ENCODE results near the gene ATP8B3.

The ATP8B3 gene

GRCh38 chr19:1830978-1831377, 18.9 kb upstream of the ATP8B3 start:
- no peak for DNase-seq

GRCh38 chr19:1830568-1830967, 18.5 kb upstream of the ATP8B3 start:
- DNase-seq, result no peak

GRCh38 chr19:1829958-1830357, 17.9 kb upstream of the ATP8B3 start:
- no peak for DNase-seq

GRCh38 chr19:1828279-1829238, 16.5 kb upstream of the ATP8B3 start:
- no peak for DNase-seq

- DNase-seq, result no peak
Observed at GRCh38 chr19:1827566-1828278, 15.6 kb upstream of the ATP8B3 start.

- peak; percentile 38 for DNase-seq
Observed at GRCh38 chr19:1826557-1827521, 14.8 kb upstream of the ATP8B3 start.

GRCh38 chr19:1825909-1826556, 14.0 kb upstream of the ATP8B3 start:
- DNase-seq, result peak; percentile 95

- no peak for DNase-seq
Observed at GRCh38 chr19:1824252-1824622, 12.2 kb upstream of the ATP8B3 start.

GRCh38 chr19:1823539-1824251, 11.6 kb upstream of the ATP8B3 start:
- DNase-seq, result no peak

- DNase-seq, result no peak
Observed at GRCh38 chr19:1823020-1823419, 10.9 kb upstream of the ATP8B3 start.

GRCh38 chr19:1822210-1822609, 10.1 kb upstream of the ATP8B3 start:
- DNase-seq, result no peak

- DNase-seq, result peak; percentile 80
Observed at GRCh38 chr19:1819341-1820255, 7.5 kb upstream of the ATP8B3 start.

- DNase-seq, result no peak
Observed at GRCh38 chr19:1818549-1819195, 6.6 kb upstream of the ATP8B3 start.

GRCh38 chr19:1817553-1818179, 5.6 kb upstream of the ATP8B3 start:
- DNase-seq, result no peak

GRCh38 chr19:1816530-1817298, 4.6 kb upstream of the ATP8B3 start:
- no peak for DNase-seq

GRCh38 chr19:1815605-1816529, 3.8 kb upstream of the ATP8B3 start:
- no peak for DNase-seq

GRCh38 chr19:1814833-1815604, 2.9 kb upstream of the ATP8B3 start:
- DNase-seq, result no peak
